Thoracic aorta (tissue), 2 donors: ENCODE results near the gene CELSR2. TPM values are rescaled to one million over a fixed set of nuclear protein-coding genes. Genes with fewer than 3 reads are reported as not detected.

ENCODE experiments used
- ATAC-seq: fragments of 150-250 bp; one replicate; pipeline ENCODE4 v1.8.0; 2017; ENCODE audit warnings: low read depth; ENCODE audit not compliant: insufficient number of reproducible peaks, low FRiP score
- DNase-seq: peaks from one replicate; pipeline ENCODE4 v3.0.0-alpha.2; 2020; ENCODE audit warnings: low spot score
- H3K27ac ChIP-seq, 2 donors: fragments of 200-600 bp; sonication (generic); 1 replicate in 1 of 2; 2 replicates in 1 of 2; pipeline ENCODE4 v1.5.1; 2016; ENCODE audit warnings: mild to moderate bottlenecking in 2 of 2, moderate library complexity in 2 of 2
- H3K27me3 ChIP-seq: fragments of 200-600 bp; sonication (generic); replicated peaks from 2 replicates; pipeline ENCODE4 v1.6.0; 2016; ENCODE audit warnings: mild to moderate bottlenecking; ENCODE audit not compliant: insufficient read depth
- H3K36me3 ChIP-seq: fragments of 200-600 bp; sonication (generic); one replicate; pipeline ENCODE4 v1.5.1; 2016
- H3K4me1 ChIP-seq, 2 donors: fragments of 200-600 bp; sonication (generic); 1 replicate in 1 of 2; 2 replicates in 1 of 2; pipeline versions ENCODE4 v1.5.1 to v1.6.0; 2016; ENCODE audit warnings: low read depth in 2 of 2, mild to moderate bottlenecking in 1 of 2; ENCODE audit not compliant: control insufficient read depth in 1 of 2
- H3K4me3 ChIP-seq: fragments of 200-600 bp; sonication (generic); 2 replicates; pipeline ENCODE4 v1.5.1; 2016; ENCODE audit warnings: mild to moderate bottlenecking
- H3K9me3 ChIP-seq: fragments of 200-600 bp; sonication (generic); 2 replicates; pipeline ENCODE4 v1.5.1; 2016
- CTCF ChIP-seq: fragments of 200-600 bp; sonication (generic); IDR thresholded peaks from one replicate; pipeline ENCODE4 v1.5.1; 2019; ENCODE audit warnings: antibody characterized with exemption
- total RNA-seq, 2 donors: library from RNA; depleted of rRNA; stranded (reverse); fragments of >200 nt; gene quantifications; one replicate each; pipeline versions ENCODE4 v1.1.0 to v1.2.3, GENCODE V29; 2016

CELSR2 gene
- total RNA-seq, 2 donors from 2014 or later = 4.0 to 10.0 TPM

- peaks cover 52% of the 10 kb centered on the region for H3K36me3 ChIP-seq
- H3K27ac ChIP-seq = no peak overlapping the region
- H3K4me3 ChIP-seq = no peak overlapping the region
- no peaks in the 10 kb centered on the region for H3K27me3 ChIP-seq
- no peak for ATAC-seq
- no peaks in the 10 kb centered on the region for H3K9me3 ChIP-seq
- H3K4me1 ChIP-seq = peaks cover 0 to 6% of the 10 kb centered on the region in 2 donors
- no peak for TF ChIP-seq CTCF
- no peak for DNase-seq
Measured at GRCh38 chr1:109312246-109312645, 62.9 kb downstream of the CELSR2 start.

GRCh38 chr1:109312978-109313775 is 63.8 kb downstream of the CELSR2 start:
- H3K27me3 ChIP-seq = no peaks in the 10 kb centered on the region
- peaks cover 62% of the 10 kb centered on the region for H3K36me3 ChIP-seq
- DNase-seq (no peak), ATAC-seq (no peak)
- H3K9me3 ChIP-seq = no peaks in the 10 kb centered on the region
- H3K4me3 ChIP-seq = no peak overlapping the region
- H3K27ac ChIP-seq = no peak overlapping the region
- no peak for TF ChIP-seq CTCF
- H3K4me1 ChIP-seq = no peaks in the 10 kb centered on the region

- no peak overlapping the region for H3K27ac ChIP-seq
- DNase-seq = no peak
- no peak overlapping the region for H3K4me3 ChIP-seq
- no peaks in the 10 kb centered on the region for H3K27me3 ChIP-seq
- no peaks in the 10 kb centered on the region for H3K4me1 ChIP-seq
- H3K36me3 ChIP-seq = peaks cover 75% of the 10 kb centered on the region
- ATAC-seq = no peak
- no peak for TF ChIP-seq CTCF
- H3K9me3 ChIP-seq = no peaks in the 10 kb centered on the region
Measured at GRCh38 chr1:109314795-109315194, 65.5 kb downstream of the CELSR2 start.

GRCh38 chr1:109315288-109315687 is 65.9 kb downstream of the CELSR2 start:
- Histone ChIP-seq H3K4me1 (no peaks in the 10 kb centered on the region), H3K36me3 (peaks cover 78% of the 10 kb centered on the region), H3K27ac (no peak overlapping the region)

GRCh38 chr1:109316506-109316905 is 67.2 kb downstream of the CELSR2 start:
- Histone ChIP-seq H3K27me3 (no peaks in the 10 kb centered on the region), H3K36me3 (peaks cover 85% of the 10 kb centered on the region), H3K9me3 (no peaks in the 10 kb centered on the region), H3K27ac (no peak overlapping the region), H3K4me3 (no peak overlapping the region), H3K4me1 (no peaks in the 10 kb centered on the region)
- no peak for TF ChIP-seq CTCF
- ATAC-seq = no peak
- no peak for DNase-seq

More at GRCh38 chr1:109315288-109315687, 65.9 kb downstream of the CELSR2 start:
- no peak for TF ChIP-seq CTCF
- Histone ChIP-seq H3K4me3 (no peak overlapping the region), H3K27me3 (no peaks in the 10 kb centered on the region), H3K9me3 (no peaks in the 10 kb centered on the region)
- ATAC-seq = no peak
- no peak for DNase-seq
